AG08395 (cell line): ENCODE measurements around the gene RGS5.

Experiments
- DNase-seq: peaks from one replicate; pipeline ENCODE4 v3.0.0; 2012; ENCODE audit warnings: mixed read lengths, low spot score

RGS5 gene

DNA sequence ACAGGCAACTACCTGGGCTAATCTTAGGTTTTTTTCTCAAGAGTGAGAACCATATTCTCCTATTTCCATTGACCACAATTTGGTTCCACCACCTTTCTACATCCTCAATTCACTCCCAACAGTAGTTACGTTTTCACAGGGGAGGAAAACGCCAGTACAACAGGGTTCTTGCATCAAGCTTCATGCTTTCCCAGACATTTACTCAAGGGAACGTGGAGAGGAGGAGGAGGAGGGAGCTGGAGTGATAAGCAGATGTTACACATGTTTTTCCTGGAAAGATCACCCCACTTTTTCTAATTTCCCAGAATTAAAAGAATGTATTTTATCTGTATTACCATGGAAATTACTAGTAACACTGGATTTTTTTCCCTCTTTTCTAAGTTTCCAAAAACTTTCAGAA is 58.3 kb downstream of the RGS5 start:
- DNase-seq = no peak

DNA sequence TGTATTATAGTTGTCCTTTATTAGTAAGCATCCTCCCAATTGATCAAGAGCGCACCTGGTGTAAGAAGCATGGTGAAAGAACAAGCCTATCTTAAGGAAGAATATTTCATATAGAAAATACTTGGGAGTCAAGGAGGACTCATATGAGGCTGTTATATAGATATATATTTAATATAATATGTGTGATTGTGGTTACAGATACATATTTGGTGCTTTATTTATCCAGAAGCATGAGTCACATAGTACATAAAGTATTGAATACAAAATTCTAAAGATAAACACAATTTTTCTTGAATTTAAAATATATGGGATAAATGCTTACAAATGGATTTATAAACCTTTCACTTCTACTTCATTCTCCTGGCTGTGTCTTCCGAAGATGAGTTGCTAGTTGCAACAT is 60.6 kb downstream of the RGS5 start:
- DNase-seq = no peak

DNA sequence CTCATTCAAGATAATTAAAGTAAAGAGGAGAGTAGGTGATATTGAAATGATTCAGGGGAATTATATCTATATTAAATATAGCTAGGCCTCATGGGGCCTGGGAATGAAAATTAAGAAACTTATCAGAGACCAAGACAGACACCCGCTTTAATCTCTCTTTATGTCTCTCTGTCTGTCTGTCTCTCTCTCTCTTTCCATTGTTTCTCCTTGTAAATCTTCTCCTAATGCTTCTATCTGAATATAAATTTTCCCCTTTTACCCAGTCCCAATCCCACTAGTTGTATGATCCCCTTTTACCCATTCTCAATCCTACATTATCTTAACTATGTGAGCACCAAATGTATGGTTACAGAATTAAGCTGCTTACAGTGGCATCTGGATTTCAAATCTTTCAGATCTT is 61.2 kb downstream of the RGS5 start:
- no peak for DNase-seq

DNA sequence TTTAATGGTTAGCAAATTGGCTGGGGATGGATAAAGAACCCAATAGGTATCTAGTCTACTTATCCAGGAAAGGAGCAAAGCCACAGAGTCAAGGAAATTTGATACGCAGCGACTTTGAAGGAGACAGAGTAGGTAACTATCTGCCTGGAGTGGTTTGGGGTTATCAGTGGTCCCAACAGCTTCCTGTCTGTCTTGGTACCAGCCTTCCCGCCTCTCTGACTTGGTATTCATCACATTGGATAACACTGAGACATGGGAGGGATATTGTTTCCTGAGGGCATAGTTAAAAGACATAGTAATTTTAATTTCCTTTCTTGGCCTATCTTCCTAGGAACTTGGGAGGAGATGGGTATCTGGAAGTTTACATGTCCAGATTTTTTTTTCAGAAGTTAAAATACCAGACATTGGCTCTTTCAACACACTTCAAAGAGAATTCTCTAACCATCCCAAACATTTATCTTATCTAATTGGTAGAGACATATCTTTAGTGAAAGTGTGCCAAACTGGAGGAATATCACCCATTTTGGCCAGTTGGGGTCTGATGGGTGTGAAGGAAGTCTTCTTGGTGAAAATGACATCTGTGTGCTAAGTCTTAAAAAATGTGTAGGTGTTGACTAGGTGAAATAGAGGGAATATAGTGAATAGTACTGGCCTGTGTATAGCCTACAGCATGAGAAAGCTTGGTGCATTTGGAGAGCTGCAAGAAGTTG is 65.0 kb downstream of the RGS5 start:
- no peak for DNase-seq

DNA sequence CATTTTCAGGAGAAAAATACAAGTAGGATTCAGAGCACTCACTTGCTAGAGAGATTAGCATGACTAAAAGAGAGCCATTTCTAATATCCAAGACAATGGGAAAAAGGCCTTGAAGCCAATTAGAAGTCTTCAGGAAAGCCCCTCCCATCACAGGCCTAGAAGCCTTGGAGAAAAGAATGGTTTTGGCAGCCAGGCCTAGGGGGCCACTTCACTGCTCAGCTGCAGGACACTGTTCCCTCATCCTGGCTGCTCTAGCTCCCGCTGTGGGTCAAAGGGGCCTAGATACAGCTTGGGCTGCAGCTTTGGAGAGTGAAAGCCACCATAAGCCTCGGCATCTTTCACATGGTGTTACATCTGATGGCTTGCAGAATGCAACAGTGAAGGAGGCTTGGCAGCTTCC is 70.7 kb downstream of the RGS5 start:
- DNase-seq = no peak

DNA sequence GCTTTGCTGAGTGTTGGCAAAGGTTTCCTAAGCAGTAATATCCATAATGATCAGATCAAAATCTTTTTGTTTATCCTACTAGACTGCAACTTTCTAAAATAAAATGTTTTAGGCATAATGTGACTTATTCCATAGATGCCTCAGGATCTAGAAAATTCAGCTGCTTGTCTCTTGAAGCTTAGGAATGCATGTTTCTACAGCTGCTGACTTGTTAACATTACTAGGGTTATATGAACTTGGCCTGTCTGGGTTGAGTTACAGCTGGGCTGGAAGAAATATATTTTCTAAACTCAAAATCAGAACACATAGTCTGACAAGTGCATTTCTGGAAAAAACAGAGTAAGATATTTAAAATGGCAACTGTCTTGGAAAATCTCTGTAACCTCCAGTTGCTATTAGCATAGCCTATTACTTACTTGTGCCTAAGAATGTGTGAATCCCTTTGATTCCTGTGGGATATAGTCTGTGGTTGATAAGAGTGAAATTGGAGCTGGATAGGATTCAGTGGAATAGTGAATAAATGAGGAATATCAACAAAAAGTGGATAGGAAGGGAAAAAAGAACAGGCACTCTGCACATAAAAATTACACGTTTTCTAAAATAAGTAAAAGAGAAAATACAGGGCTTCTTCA is 72.4 kb downstream of the RGS5 start:
- DNase-seq = no peak

DNA sequence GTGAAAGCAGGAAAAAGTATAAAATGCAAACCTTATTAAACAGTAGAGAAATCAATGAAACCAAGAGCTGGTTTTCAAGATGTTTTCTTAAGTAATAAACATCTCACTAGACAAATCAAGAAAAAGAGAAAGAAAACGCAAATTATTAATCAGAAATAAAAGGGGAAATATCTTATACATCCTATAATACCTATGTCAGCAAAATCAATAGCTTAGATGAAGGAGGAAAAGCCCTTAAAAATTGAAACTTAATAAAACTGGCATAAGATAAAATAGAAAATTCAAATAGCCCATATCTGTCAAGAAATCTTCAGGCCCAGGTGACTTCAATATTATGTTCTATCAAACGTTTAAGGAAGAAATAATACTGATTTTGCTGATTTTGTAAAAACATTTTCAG is 74.4 kb downstream of the RGS5 start:
- DNase-seq = no peak

DNA sequence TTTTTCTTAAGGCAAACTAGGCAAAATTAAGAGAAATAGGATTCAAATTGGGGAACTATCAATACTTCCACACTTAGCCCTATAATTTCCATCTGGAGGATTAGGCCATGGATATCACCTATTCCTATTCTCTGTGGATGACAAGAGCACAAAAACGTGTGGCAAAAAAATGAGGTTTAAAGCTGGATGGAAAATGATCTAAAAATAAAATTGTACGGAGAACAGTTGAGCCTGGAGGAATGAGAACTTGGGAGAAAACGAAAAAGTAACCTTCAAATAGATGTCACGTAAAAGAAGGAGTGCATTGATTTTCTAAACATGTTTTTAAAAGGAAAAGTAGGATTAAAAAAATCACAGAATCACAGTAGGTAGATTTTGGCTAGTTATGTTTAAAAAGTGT is 77.9 kb downstream of the RGS5 start:
- DNase-seq = no peak

DNA sequence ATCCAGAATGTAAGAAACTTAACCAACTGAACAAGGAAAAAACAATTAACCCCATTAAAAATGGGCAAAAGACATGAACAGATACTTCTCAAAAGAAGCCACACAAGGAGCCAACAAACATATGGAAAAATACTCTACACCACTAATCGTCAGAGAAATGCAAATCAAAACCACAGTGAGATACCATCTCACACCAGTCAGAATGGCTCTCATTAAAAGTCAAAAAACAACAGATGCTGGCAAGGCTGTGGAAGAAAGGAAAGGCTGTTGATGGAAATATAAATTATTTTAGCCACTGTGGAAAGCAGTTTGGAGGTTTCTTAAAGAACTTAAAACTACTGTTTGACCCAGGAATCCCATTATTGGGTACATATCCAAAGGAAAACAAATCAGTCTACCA is 82.3 kb downstream of the RGS5 start:
- DNase-seq = no peak

DNA sequence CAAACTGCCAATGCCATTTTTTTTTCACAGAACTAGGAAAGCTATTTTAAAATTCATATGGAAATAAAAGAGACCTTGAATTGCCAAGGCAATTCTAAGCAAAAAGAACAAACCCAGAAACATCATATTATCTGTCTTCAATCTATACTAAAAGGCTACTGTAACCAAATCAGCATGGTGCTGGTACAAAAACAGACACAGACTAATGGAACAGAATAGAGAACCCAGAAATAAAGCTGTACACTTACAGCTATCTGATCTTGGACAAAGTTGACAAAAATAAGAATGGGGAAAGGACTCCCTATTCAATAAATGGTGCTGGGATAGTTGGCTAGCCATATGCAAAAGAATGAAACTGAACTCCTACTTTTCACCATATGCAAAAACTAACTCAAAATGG is 83.0 kb downstream of the RGS5 start:
- no peak for DNase-seq

DNA sequence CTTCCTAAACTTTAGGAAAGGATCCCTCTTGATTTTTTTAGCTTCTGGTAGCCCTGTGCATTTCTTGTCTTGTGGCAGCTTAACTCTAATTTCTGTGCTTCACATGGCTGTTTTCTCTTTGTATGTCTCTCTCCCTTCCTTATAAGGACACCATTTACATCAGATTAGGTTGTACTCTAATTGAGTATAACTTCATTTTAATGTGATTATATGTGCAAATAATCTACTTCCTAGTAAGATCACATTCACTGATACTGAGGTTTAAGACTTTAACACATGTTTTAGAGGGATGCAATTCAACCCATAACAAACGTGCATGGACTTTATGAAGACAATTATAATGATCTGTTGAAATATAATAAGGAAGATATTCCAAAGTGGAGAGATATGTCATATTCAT is 86.8 kb downstream of the RGS5 start:
- DNase-seq = no peak

DNA sequence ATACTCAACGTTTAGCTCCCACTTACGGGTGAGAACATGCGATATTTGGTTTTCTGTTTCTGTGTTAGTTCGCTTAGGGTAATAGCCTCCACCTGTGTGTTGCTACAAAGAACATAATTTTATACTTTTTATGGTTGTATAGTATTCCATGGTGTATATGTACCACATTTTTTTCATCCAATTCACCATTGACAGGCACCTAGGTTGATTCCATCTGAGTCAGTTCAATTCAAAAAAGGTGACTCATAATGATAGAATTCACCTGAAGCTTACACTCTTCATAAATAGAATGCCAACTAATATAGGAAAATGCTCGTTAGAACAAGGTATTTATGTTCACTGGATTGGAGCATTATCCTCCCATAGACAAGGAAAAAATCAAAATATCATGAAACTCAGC is 95.1 kb downstream of the RGS5 start:
- no peak for DNase-seq

DNA sequence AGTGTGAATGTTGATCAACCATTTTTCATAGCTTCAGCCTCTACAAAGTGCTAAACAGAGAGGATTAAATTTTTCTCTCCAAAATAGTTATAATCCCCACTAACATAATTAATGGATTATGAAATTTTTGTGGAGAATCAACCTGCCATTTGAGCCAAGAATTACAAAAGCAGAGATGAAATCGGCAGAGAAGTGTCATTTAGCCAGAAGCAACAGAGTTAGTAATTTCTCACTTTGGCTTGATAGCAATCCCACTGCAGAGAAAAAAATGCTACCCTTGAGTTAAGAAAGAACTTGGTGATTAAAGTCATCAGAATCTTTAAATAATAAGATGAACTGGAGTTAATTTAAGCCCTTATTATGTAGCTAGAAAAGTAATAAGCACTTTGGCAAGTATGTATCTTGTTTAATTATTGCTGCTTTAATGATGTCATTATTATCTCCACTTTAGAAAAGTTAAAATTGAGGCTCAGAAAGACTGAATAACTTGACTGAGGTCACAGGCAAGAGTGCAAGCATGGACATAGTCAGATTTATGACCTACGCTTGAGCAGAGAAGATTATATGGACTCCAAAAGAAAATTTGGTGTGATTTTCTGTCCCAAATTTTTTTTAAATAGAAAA is 96.2 kb downstream of the RGS5 start:
- DNase-seq = no peak

DNA sequence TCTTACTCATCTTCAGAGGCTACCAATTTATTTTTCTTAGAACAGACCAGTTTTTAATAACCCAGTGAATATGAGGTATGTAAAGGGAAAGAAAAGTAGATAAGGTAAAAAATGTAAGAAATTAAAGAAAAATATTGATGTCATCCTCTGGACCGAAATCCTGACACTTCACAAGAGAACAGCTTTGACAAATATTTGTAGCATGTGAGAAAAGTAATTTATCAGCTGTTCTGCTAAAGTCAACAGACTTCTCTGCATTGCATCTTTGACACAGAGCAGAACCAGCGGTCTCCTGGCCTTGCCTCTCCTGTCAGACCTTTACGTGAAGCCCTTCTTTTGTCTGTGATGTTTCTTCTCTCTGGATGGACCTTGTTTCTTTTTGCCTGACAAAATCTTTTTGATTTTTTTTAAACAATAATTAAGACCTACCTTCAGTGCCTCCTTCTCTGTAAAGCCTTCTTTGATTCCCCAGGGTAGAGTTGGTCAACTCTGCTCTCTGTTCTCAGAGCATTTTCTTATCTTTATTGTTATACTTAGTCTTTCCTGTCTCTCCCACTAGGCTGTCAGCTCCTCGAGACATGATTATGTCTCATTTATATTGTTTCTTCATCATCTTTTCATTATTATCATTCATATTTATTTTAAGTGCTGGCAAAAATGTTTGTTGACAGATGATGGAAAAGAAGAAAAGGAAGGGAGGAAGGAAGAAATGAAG is 98.2 kb downstream of the RGS5 start:
- DNase-seq = no peak

DNA sequence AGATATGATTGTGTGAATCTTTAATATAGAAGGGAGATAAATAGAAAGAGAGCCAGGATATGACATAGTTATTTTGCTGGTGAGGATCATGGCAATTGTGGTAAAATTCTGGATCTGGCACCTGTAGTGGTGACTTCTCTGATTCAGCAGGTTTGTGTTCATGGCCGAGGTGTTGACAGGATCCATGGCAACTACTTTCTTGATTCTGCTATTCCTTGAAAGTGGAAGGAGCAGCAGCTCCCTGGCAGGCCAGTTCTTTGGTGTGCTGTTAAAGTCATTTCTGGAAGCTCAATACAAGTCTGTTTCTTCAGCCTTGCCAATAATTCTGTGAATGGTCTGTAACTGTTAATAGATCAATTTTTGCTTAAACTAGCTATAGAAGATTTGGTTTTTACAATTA is 100.1 kb downstream of the RGS5 start:
- DNase-seq = no peak

DNA sequence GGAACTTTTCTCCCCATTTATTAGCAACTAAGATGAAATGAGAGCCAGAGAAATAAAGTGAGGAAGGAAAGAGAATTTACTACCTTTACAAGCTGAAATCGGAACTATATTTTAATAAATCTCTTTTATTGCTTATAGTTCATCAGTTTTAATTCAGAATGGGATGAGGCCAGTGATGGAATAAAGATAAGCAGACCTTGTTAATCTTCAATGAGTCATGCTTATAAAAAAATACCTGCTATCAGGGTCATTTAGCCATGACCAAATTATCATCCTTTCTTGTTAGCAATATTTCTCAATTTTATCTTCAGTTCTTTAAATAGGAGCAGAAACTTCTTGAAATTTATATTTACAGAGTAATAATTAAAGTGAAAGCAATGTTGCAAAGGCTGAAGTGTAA is 107.5 kb downstream of the RGS5 start:
- DNase-seq = no peak

DNA sequence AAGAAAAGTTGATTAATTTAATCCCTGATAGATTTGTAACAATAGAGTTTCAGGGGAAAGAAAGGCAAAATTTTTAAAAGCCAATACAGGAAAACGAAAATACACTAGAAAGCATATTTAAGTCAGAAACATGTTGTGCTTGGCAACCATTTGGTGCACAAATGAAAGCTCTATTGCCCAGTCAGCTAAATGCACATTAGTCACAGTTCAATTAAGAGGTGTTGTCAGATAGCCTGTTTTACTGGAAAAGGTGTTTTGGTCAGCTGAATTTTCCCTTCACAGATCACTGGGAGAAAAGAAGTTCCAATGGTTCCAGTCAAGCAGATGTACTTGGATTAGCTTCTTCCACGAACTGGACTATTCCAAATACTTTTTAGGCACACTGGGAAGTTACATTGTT is 108.1 kb downstream of the RGS5 start:
- DNase-seq = no peak

DNA sequence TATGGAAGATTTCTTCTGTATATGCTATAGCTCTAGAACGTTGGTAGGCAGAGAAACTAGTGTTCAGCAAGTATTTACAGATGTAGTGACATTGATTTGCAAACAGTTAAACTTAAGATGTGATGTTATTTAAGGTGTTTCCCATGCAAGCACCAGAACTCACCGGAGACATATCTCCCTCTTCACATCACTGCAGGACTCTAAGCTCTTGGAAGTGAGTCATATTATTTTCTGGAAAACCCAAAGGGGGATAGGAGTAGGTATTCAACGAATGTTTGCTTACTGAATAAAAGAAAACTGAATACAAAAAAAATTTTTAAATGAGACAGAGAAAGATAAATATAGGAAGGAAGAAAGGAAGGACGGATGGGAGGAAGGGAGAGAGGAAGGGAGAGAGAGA is 108.5 kb downstream of the RGS5 start:
- no peak for DNase-seq

DNA sequence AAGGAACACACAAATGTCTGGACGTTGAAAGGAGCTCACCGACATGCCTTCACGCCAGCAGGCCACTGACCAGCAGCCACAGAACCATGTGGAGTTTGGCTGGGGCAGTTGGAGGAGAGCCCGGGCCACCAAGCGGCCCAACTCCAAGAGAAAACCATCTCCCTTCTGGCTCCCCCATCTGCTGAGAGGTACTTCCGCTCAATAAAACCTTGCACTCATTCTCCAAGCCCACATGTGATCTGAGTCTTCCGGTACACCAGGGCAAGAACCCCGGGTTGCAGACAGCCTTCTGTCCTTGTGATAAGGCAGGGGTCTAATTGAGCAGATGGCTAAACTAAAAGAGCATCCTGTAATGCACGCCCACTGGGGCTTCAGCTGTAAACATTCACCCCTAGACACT is 109.1 kb downstream of the RGS5 start:
- no peak for DNase-seq

DNA sequence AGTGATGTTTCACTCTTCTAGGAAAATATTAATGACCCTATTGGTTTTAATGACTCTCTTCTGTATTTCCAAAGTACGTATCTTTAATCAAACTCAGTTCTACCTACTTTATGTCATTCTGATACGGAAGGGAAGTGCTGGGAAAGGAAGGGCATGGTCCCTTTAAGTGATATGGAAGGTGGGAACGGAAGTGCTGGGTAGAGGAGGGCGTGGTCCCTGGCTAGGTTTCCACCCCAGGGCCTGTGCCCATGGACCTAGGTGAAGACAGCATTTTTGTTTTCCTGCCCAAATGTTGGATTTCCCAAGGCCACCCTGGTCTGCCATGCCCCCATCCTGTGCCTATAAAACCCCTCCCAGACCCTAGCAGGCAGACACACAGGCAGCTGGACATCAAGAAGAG is 109.5 kb downstream of the RGS5 start:
- DNase-seq = no peak
